Sigmoid colon (tissue), 7 donors: ENCODE measurements around the gene MPI. TPM values are rescaled to one million over a fixed set of nuclear protein-coding genes. Genes with fewer than 3 reads are reported as not detected.

Source experiments
- DNase-seq: peaks from one replicate; pipeline ENCODE4 v3.0.0-alpha.2; 2019
- H3K27ac ChIP-seq, 4 donors: fragments of 200-600 bp; sonication (generic); one replicate each; pipeline ENCODE4 v1.5.1; 2016 to 2019; ENCODE audit warnings: mild to moderate bottlenecking in 1 of 4
- H3K27me3 ChIP-seq, 3 donors: fragments of 200-600 bp; sonication (generic); one replicate each; pipeline ENCODE4 v1.5.1; 2019; ENCODE audit warnings: mild to moderate bottlenecking in 1 of 3
- H3K36me3 ChIP-seq, 4 donors: fragments of 200-600 bp; sonication (generic); one replicate each; pipeline ENCODE4 v1.5.1; 2016 to 2019
- H3K4me1 ChIP-seq, 4 donors: fragments of 200-600 bp; sonication (generic); one replicate each; pipeline ENCODE4 v1.5.1; 2017 to 2019
- H3K4me3 ChIP-seq, 4 donors: fragments of 200-600 bp; sonication (generic); one replicate each; pipeline ENCODE4 v1.5.1; 2017 to 2019; ENCODE audit warnings: mild to moderate bottlenecking in 2 of 4, moderate library complexity in 1 of 4
- H3K9me3 ChIP-seq, 4 donors: fragments of 200-600 bp in 3 of 4; sonication (generic) in 3 of 4; one replicate each; pipeline versions ENCODE4 v1.5.1 to v1.6.1; 2013 to 2019
- EP300 ChIP-seq, 4 donors: sonication (generic); formaldehyde crosslinking; IDR thresholded peaks; one replicate each; pipeline ENCODE4 v1.6.1; 2017; ENCODE audit warnings: antibody characterized with exemption in 4 of 4
- POLR2A ChIP-seq, 2 donors: fragments of 450-650 bp; IDR thresholded peaks; one replicate each; pipeline ENCODE4 v1.6.1; 2016; ENCODE audit warnings: antibody characterized with exemption in 2 of 2, mild to moderate bottlenecking in 2 of 2, moderate library complexity in 2 of 2
- POLR2AphosphoS5 ChIP-seq, 4 donors: sonication (generic); formaldehyde crosslinking; IDR thresholded peaks; one replicate each; pipeline ENCODE4 v1.6.1; 2017; ENCODE audit warnings: antibody characterized with exemption in 4 of 4
- WGBS, 2 donors: extraction: QIAGEN DNeasy Blood & Tissue Kit; methylation state at CpG; one replicate each; pipeline ENCODE4 v1.1.7; 2013; 5-methylcytosine and 5-hydroxymethylcytosine counted together
- intact Hi-C: fragments of 100-400 bp; cut with DNase I; formaldehyde crosslinking; loops from one replicate; pipeline ENCODE4 v1.15.1; 2023
- polyA plus RNA-seq, 3 donors: library from polyadenylated mRNA; stranded (reverse); fragments of 200-250 nt; gene quantifications; one replicate each; pipeline ENCODE4 v1.2.3, GENCODE V29; 2013
- small RNA-seq, 3 donors: library from RNA; depleted of rRNA; stranded (forward); fragments of <200 nt; gene quantifications; one replicate each; pipeline ENCODE3, GENCODE V24; 2016
- total RNA-seq, 4 donors: library from RNA; depleted of rRNA; stranded (reverse); fragments of >200 nt; gene quantifications; one replicate each; pipeline ENCODE4 v1.1.0, GENCODE V29; 2016
- TF ChIP-seq, protein P1 (sequence below), 4 experiments: fragments of 450-650 bp in 3 of 4; fragments of 200-600 bp in 1 of 4; IDR thresholded peaks; one replicate each; pipeline ENCODE4 v1.5.1; 2016 to 2019; ENCODE audit warnings: antibody characterized with exemption in 4 of 4, mild to moderate bottlenecking in 3 of 4, moderate library complexity in 2 of 4
- donor health status: healthy with polysubstance abuse.
- donor health status: Bipolar disorder and iron deficiency.
- donor health status: healthy.

The MPI gene
- total and polyA plus RNA-seq, 7 donors, result 34.9 to 87.4 (median 51.0) TPM

DNA sequence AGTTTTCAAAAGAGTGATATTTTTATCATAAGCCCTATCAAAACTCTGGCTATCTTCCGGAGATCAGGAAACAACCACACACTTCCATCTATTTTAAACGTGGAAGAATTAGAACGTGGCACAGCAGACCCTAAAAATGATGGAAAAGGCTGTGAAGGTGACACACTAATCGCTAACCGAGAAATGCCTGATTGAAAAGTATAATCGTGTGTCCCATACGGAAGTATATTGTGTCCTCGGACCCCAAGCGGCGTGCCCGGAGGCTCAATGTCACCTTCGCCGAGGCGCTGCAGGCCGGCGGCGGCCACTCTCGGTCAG is 47.4 kb downstream of the MPI start:
- DNase-seq, result no peak
- 0 to 1% methylated on average over 18 of the region's 18 CpGs for WGBS, 2 donors
- Histone ChIP-seq H3K27me3 (no peaks in the 10 kb centered on the region), H3K36me3 (no peaks in the 10 kb centered on the region), H3K4me1 (peaks cover 2 to 39% (median 28%) of the 10 kb centered on the region in 4 donors), H3K9me3 (no peaks in the 10 kb centered on the region), H3K4me3 (peak overlapping the region; percentile 84 to 95 (median 92)), H3K27ac (peak overlapping the region; percentile 91 to 97 (median 96))
- intact Hi-C loops, result loop anchor here (10.0 kb wide), 1 partner anchor 392 kb away; the partner anchor contains the start of gene ARID3B
- TF ChIP-seq, protein P1, sequence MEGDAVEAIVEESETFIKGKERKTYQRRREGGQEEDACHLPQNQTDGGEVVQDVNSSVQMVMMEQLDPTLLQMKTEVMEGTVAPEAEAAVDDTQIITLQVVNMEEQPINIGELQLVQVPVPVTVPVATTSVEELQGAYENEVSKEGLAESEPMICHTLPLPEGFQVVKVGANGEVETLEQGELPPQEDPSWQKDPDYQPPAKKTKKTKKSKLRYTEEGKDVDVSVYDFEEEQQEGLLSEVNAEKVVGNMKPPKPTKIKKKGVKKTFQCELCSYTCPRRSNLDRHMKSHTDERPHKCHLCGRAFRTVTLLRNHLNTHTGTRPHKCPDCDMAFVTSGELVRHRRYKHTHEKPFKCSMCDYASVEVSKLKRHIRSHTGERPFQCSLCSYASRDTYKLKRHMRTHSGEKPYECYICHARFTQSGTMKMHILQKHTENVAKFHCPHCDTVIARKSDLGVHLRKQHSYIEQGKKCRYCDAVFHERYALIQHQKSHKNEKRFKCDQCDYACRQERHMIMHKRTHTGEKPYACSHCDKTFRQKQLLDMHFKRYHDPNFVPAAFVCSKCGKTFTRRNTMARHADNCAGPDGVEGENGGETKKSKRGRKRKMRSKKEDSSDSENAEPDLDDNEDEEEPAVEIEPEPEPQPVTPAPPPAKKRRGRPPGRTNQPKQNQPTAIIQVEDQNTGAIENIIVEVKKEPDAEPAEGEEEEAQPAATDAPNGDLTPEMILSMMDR (IDR thresholded peaks at IDR 0.05), result no peak

DNA sequence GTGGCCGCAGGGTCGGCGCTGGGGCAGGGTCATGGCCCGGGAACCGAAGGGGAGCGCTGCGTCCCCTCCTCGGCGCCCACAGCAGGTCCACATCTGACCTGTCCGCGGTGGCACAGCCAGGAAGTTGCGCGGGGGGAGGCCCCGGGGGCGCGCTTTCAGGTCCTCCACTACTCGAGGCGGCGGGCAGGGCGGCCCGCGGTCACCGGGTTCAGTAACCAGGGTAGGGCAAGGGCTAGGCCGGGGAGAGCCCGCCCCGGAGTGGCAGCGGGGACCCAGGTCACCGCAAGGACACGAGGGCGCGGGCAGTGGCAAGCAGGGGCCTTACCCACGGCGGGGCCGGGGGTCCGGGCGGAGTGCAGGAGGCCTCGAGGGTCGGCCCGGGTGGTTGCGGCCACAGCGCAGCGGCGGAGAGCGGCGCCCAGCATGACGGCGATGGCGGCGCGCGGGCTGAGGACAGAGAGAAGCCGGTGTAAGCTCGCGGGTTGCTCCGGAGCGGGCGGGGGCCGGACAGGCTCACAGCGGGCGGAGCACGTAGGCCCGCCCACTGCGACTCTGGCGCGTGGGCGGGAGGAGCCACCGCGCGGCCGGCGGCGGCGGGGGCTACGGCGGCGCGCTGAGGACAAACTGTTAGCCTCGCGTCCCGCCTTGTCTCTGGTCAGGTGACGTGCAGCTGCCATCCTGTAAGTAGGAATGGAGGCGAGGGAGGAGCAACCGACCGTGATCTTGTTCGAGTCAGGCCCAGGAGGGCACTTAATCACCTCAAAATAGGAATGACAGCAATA is 47.9 kb downstream of the MPI start, which contains the start of gene COX5A:
TSS of gene COX5A (minus strand) at position 484 of the 782 bp plus-strand sequence. CDS start at position 425, 59 bp downstream.
- Histone ChIP-seq H3K36me3 (no peaks in the 10 kb centered on the region), H3K27ac (peak within 1 kb of the TSS; percentile 91 to 97 (median 96)), H3K4me1 (peaks cover 2 to 39% (median 28%) of the 10 kb centered on the region in 4 donors), H3K4me3 (peak within 1 kb of the TSS; percentile 84 to 95 (median 92)), H3K27me3 (no peaks in the 10 kb centered on the region), H3K9me3 (no peaks in the 10 kb centered on the region)
- intact Hi-C loops, result loop anchor here (1.0 to 10.0 kb wide), 2 partner anchors 31 to 393 kb away; partner anchors contain the start of genes ARID3B and FAM219B
- 0 to 1% methylated on average over 85 of the region's 85 CpGs for WGBS, 2 donors
- peak; percentile 63 to 89 (median 82) for TF ChIP-seq POLR2AphosphoS5 (IDR thresholded peaks at IDR 0.05)
- peak in 1 of 4 donors; percentile 9 for TF ChIP-seq EP300 (IDR thresholded peaks at IDR 0.05)
- TF ChIP-seq POLR2A (IDR thresholded peaks at IDR 0.05), result peak in 1 of 2 donors; percentile 42
- TF ChIP-seq, protein P1 (IDR thresholded peaks at IDR 0.05), result no peak
- DNase-seq, result peak; percentile 97

DNA sequence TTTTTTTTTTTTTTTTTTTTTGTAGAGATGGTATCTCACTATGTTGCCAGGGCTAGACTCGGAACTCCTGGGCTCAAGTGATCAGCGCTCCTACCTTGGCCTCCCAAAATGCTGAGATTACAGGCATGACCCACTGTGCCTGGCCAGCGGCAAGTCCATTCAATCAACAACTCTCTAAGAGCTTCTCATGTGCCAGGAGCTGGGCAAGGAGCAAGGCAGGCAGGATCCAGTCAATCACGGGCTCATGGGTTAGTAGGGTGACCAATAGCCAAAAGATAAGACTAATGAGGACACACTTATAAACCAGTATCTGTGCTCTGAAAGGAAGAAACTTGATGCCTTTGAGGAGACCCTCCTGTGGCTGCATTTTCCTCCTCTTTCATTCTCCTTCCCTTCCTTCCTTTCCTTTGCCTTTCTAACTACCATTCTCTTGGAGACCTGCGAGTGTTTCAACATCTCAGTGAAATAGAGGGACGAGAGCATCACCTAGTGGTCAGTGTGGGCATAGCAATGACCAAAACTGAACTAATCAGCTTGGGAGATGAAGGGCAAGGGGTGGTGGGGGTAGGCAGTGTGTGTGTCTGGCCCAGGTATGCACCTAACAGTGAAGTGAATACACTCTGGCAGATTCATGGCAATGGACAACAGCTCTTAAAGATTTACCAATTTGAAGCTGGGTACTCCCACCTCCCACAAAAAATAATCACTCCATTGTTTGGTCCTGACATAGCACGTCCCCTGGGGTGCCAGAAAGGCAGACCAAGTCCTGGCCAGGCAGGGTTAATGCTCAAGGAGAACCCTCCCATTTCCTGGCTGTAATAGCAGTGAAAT is 60.5 kb downstream of the MPI start:
- intact Hi-C loops, result loop anchor here (1.0 to 10.0 kb wide), 4 partner anchors 48 to 575 kb away; no protein-coding TSS in a partner anchor

DNA sequence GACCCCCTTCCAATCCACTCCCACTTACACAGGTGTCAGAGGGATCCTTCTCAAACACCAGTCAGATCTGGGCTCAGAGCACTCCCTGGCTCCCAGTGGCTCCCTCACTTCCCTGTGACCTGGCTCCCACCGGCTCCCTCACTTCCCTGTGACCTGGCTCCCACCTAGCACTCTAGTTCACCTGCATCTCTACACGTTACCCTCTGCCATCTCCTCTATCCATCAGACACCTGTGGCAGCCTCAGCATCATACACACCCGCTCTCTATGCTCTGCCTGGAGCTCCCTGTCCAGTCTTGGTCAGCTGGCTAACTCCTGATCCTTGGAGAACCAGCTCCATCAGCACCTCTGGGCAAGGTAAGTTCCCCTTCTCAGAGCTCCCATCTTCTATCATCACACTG is 61.2 kb downstream of the MPI start:
- 61 to 72% methylated on average over 3 of the region's 3 CpGs for WGBS, 2 donors
- no peak overlapping the region for H3K27ac ChIP-seq
- H3K9me3 ChIP-seq, result no peaks in the 10 kb centered on the region
- intact Hi-C loops, result loop anchor here (5.0 to 10.0 kb wide), 3 partner anchors 49 to 576 kb away; no protein-coding TSS in a partner anchor
- no peaks in the 10 kb centered on the region for H3K36me3 ChIP-seq
- peaks cover 0 to 27% (median 0%) of the 10 kb centered on the region in 3 donors for H3K27me3 ChIP-seq
- no peak overlapping the region for H3K4me3 ChIP-seq
- H3K4me1 ChIP-seq, result peaks cover 0 to 18% (median 10%) of the 10 kb centered on the region in 4 donors
- DNase-seq, result no peak
- TF ChIP-seq, protein P1 (IDR thresholded peaks at IDR 0.05), result no peak
- TF ChIP-seq POLR2AphosphoS5 (IDR thresholded peaks at IDR 0.05) (no peak), EP300 (IDR thresholded peaks at IDR 0.05) (no peak), POLR2A (IDR thresholded peaks at IDR 0.05) (no peak)

More for the DNA sequence above, 60.5 kb downstream of the MPI start:
- Histone ChIP-seq H3K4me3 (no peak overlapping the region), H3K9me3 (no peaks in the 10 kb centered on the region), H3K27ac (no peak overlapping the region), H3K4me1 (peaks cover 0 to 11% (median 3%) of the 10 kb centered on the region in 4 donors), H3K36me3 (no peaks in the 10 kb centered on the region), H3K27me3 (peaks cover 0 to 23% (median 0%) of the 10 kb centered on the region in 3 donors)
- WGBS, 2 donors, result 49 to 58% methylated on average over 7 of the region's 7 CpGs
- peak; percentile 85 for DNase-seq
- TF ChIP-seq POLR2AphosphoS5 (IDR thresholded peaks at IDR 0.05), result no peak
- TF ChIP-seq, protein P1 (IDR thresholded peaks at IDR 0.05), result peak; percentile 99 to 100 (median 99)
- no peak for TF ChIP-seq POLR2A (IDR thresholded peaks at IDR 0.05)
- no peak for TF ChIP-seq EP300 (IDR thresholded peaks at IDR 0.05)

Small RNA genes within 50 kb of the gene (small RNA-seq; reads per million reads assigned to genes)
- 0 to 0.54 (median 0.12) reads per million in 3 donors for gene MIR6882

Other genes with a start within 250 kb of the MPI start
- 10 to 100 TPM; 11.7 to 20.2 (median 17.7) TPM for gene EDC3, start 194.0 kb upstream of the MPI start, total RNA-seq
- gene EDC3, start 194.0 kb upstream of the MPI start, polyA plus RNA-seq, result 10 to 100 TPM; 11.6 to 22.0 (median 12.0) TPM
- 1 to 10 TPM in 1 of 4 donors, under 1 TPM in 2, not detected in 1; 0.36 to 4.7 (median 0.49) TPM for gene CYP1A1, start 164.5 kb upstream of the MPI start, total RNA-seq
- under 1 TPM in 2 of 3 donors, not detected in 1; 0.09 to 0.92 TPM for gene CYP1A1, start 164.5 kb upstream of the MPI start, polyA plus RNA-seq
- gene CYP1A2, start 141.2 kb upstream of the MPI start, total RNA-seq, result not detected
- not detected for gene CYP1A2, start 141.2 kb upstream of the MPI start, polyA plus RNA-seq
- gene CSK, start 108.0 kb upstream of the MPI start, total RNA-seq, result 10 to 100 TPM in 3 of 4 donors, 1 to 10 TPM in 1; 9.7 to 22.4 (median 14.2) TPM
- gene CSK, start 108.0 kb upstream of the MPI start, polyA plus RNA-seq, result 100 to 1,000 TPM in 1 of 3 donors, 10 to 100 TPM in 2; 40.8 to 125 (median 55.0) TPM
- 1 to 10 TPM in 1 of 4 donors, not detected in 3; 1.8 TPM for gene LMAN1L, start 77.2 kb upstream of the MPI start, total RNA-seq
- gene LMAN1L, start 77.2 kb upstream of the MPI start, polyA plus RNA-seq, result under 1 TPM in 1 of 3 donors, not detected in 2; 0.64 TPM
- gene CPLX3, start 63.4 kb upstream of the MPI start, total RNA-seq, result under 1 TPM in 1 of 4 donors, not detected in 3; 0.41 TPM
- gene CPLX3, start 63.4 kb upstream of the MPI start, polyA plus RNA-seq, result under 1 TPM in 1 of 3 donors, not detected in 2; 0.28 TPM
- gene ULK3, start 46.9 kb upstream of the MPI start, total RNA-seq, result 10 to 100 TPM; 21.1 to 46.8 (median 30.6) TPM
- gene ULK3, start 46.9 kb upstream of the MPI start, polyA plus RNA-seq, result 10 to 100 TPM; 46.9 to 48.6 (median 48.4) TPM
- gene SCAMP2, start 16.7 kb upstream of the MPI start, total RNA-seq, result 10 to 100 TPM; 27.8 to 37.8 (median 36.2) TPM
- 100 to 1,000 TPM in 1 of 3 donors, 10 to 100 TPM in 2; 28.7 to 131 (median 33.0) TPM for gene SCAMP2, start 16.7 kb upstream of the MPI start, polyA plus RNA-seq
- gene FAM219B, start 16.8 kb downstream of the MPI start, total RNA-seq, result 10 to 100 TPM; 50.5 to 65.0 (median 57.2) TPM
- gene FAM219B, start 16.8 kb downstream of the MPI start, polyA plus RNA-seq, result 10 to 100 TPM; 16.6 to 38.4 (median 30.1) TPM
- gene COX5A, start 48.0 kb downstream of the MPI start, total RNA-seq, result 100 to 1,000 TPM in 1 of 4 donors, 10 to 100 TPM in 3; 73.7 to 124 (median 81.6) TPM
- 1,000 to 10,000 TPM in 1 of 3 donors, 100 to 1,000 TPM in 2; 783 to 1,227 (median 854) TPM for gene COX5A, start 48.0 kb downstream of the MPI start, polyA plus RNA-seq
- gene RPP25, start 66.7 kb downstream of the MPI start, total RNA-seq, result 1 to 10 TPM; 3.7 to 4.8 (median 4.7) TPM
- 10 to 100 TPM in 2 of 3 donors, 1 to 10 TPM in 1; 9.0 to 24.0 (median 16.1) TPM for gene RPP25, start 66.7 kb downstream of the MPI start, polyA plus RNA-seq
- 1 to 10 TPM; 1.3 to 4.6 (median 2.9) TPM for gene SCAMP5, start 105.5 kb downstream of the MPI start, total RNA-seq
- gene SCAMP5, start 105.5 kb downstream of the MPI start, polyA plus RNA-seq, result 10 to 100 TPM in 2 of 3 donors, 1 to 10 TPM in 1; 2.4 to 26.5 (median 18.3) TPM
- 10 to 100 TPM in 2 of 4 donors, 1 to 10 TPM in 2; 7.9 to 18.9 (median 12.0) TPM for gene PPCDC, start 133.5 kb downstream of the MPI start, total RNA-seq
- gene PPCDC, start 133.5 kb downstream of the MPI start, polyA plus RNA-seq, result 10 to 100 TPM; 16.2 to 37.0 (median 31.2) TPM